PC-3 (cell line): ENCODE measurements around the gene CCBE1.

Experiments used
- EZH2 ChIP-seq: fragments of 300-600 bp; sonication (generic); IDR thresholded peaks from one replicate; pipeline ENCODE4 v1.6.1; 2017; ENCODE audit warnings: antibody characterized with exemption, mild to moderate bottlenecking, low read length; ENCODE audit not compliant: unreplicated experiment
- EZH2phosphoT487 ChIP-seq: fragments of 300-600 bp; sonication (generic); IDR thresholded peaks from 2 replicates; pipeline ENCODE4 v1.6.1; 2018; ENCODE audit warnings: mild to moderate bottlenecking, antibody characterized with exemption, low read length, borderline replicate concordance
- TF ChIP-seq, protein P1 (sequence below): fragments of 300-600 bp; sonication (generic); conservative IDR thresholded peaks from 2 replicates; pipeline ENCODE4 v1.5.1; 2017; ENCODE audit warnings: antibody characterized with exemption, low read depth, mild to moderate bottlenecking, low read length

DNA sequence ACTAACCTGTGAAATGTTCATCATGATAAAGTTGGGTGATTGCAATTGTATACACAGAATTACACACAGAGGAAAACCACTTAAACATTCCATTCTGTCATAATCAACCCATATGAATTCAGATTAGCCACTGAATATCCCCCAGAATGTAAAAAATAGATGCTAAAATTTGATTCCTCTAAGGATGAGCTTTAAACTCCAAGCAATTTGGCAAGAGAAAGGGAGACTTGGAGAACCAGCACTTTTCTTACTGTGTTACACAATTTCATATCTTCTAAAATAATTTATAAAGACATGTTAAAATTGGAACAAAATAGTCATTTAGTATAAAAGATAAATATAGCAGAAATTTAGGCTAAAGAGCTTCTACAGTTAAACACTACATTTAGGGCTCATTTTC, 191.9 kb downstream of the CCBE1 start:
- TF ChIP-seq, protein P1, sequence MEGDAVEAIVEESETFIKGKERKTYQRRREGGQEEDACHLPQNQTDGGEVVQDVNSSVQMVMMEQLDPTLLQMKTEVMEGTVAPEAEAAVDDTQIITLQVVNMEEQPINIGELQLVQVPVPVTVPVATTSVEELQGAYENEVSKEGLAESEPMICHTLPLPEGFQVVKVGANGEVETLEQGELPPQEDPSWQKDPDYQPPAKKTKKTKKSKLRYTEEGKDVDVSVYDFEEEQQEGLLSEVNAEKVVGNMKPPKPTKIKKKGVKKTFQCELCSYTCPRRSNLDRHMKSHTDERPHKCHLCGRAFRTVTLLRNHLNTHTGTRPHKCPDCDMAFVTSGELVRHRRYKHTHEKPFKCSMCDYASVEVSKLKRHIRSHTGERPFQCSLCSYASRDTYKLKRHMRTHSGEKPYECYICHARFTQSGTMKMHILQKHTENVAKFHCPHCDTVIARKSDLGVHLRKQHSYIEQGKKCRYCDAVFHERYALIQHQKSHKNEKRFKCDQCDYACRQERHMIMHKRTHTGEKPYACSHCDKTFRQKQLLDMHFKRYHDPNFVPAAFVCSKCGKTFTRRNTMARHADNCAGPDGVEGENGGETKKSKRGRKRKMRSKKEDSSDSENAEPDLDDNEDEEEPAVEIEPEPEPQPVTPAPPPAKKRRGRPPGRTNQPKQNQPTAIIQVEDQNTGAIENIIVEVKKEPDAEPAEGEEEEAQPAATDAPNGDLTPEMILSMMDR: no peak
- TF ChIP-seq EZH2 (no peak), EZH2phosphoT487 (no peak)
